Heart left ventricle (tissue), 16 donors: Measurements from ENCODE around the gene IRS4. TPM values are rescaled to one million over a fixed set of nuclear protein-coding genes. Genes with fewer than 3 reads are reported as not detected.

Experiments used
- ATAC-seq, 4 donors: fragments of 200-7000 bp; cut with Tn5 transposase; one replicate each; pipeline ENCODE4 v1.9.1; 2020 to 2022; ENCODE audit warnings: moderate library complexity in 4 of 4, mild to moderate bottlenecking in 3 of 4, moderate number of reproducible peaks in 1 of 4
- DNase-seq, 5 donors: peaks; one replicate each; pipeline ENCODE4 v3.0.0-alpha.2; 2020
- H3K27ac ChIP-seq, 12 donors: fragments of 200-600 bp; sonication (generic) in 4 of 12; one replicate each; pipeline versions ENCODE4 v1.5.0 to v1.8.0; 2016 to 2022; ENCODE audit warnings: mild to moderate bottlenecking in 2 of 12
- H3K27me3 ChIP-seq, 9 donors: fragments of 200-600 bp; sonication (generic) in 2 of 9; one replicate each; pipeline versions ENCODE4 v1.5.1 to v1.8.0; 2016 to 2022; ENCODE audit warnings: mild to moderate bottlenecking in 3 of 9
- H3K36me3 ChIP-seq, 9 donors: fragments of 200-600 bp; sonication (generic) in 2 of 9; one replicate each; pipeline versions ENCODE4 v1.5.0 to v1.8.0; 2018 to 2022; ENCODE audit warnings: mild to moderate bottlenecking in 2 of 9
- H3K4me1 ChIP-seq, 12 donors: fragments of 200-600 bp; sonication (generic) in 4 of 12; one replicate each; pipeline versions ENCODE4 v1.5.0 to v1.8.0; 2016 to 2022; ENCODE audit warnings: mild to moderate bottlenecking in 3 of 12
- H3K4me3 ChIP-seq, 12 donors: fragments of 200-600 bp; sonication (generic) in 4 of 12; one replicate each; pipeline versions ENCODE4 v1.5.0 to v1.8.0; 2017 to 2022; ENCODE audit warnings: mild to moderate bottlenecking in 9 of 12, moderate library complexity in 4 of 12
- H3K9me3 ChIP-seq, 12 donors: fragments of 200-600 bp; sonication (generic) in 4 of 12; one replicate each; pipeline versions ENCODE4 v1.5.0 to v1.8.0; 2016 to 2022; ENCODE audit warnings: mild to moderate bottlenecking in 1 of 12
- CTCF ChIP-seq, 12 donors: fragments of 200-600 bp; sonication (generic) in 4 of 12; IDR thresholded peaks; one replicate each; pipeline versions ENCODE4 v1.5.0 to v1.8.0; 2018 to 2022; ENCODE audit warnings: antibody characterized with exemption in 12 of 12, mild to moderate bottlenecking in 5 of 12
- POLR2A ChIP-seq, 2 donors: fragments of 450-650 bp; IDR thresholded peaks; one replicate each; pipeline ENCODE4 v1.6.1; 2017; ENCODE audit warnings: antibody characterized with exemption in 2 of 2, mild to moderate bottlenecking in 2 of 2, moderate library complexity in 2 of 2
- WGBS, 4 donors: extraction: QIAGEN DNeasy Blood & Tissue Kit in 2 of 4; methylation state at CpG; one replicate each; pipeline versions ENCODE4 v1.1.5 to v1.1.7; 2013 to 2018; 5-methylcytosine and 5-hydroxymethylcytosine counted together
- intact Hi-C, 10 donors: fragments of 100-400 bp; cut with DNase I; formaldehyde crosslinking; loops; one replicate each; pipeline versions ENCODE4 v1.11.1 to v1.14.2; 2022
- polyA plus RNA-seq, 2 donors: library from polyadenylated mRNA; stranded (reverse); fragments of 200-250 nt; gene quantifications; one replicate each; pipeline ENCODE4 v1.2.3, GENCODE V29; 2013
- total RNA-seq, 9 donors: library from RNA; depleted of rRNA in 2 of 9; stranded (reverse); fragments of >200 nt in 2 of 9; fragmentation: NEBNext Ultra II Directional in 3 of 9; extraction: Animal tissue kit (Norgen Biotek cat#: 25700) in 3 of 9; gene quantifications; one replicate each; pipeline versions ENCODE4 v1.1.0 to v1.2.4, GENCODE V29; 2016 to 2023
- donor health status: ischemic (EF 13 %, LVEDD 7.1; RV severe dilation, severe dysfunction).
- donor health status: healthy with polysubstance abuse.
- donor health status: DM: no; HTN: yes; CAD: no.
- donor health status: DM: no; HTN: no; CAD: no.
- donor health status: ischemic (EF 25% LVEDD 6.9; RV normal size, moderate dysfunction).
- donor health status: ischemic (EF 25% LVEDD 5.7; RV mildly dilated, moderate dysfunction).
- donor health status: healthy.
- donor health status: DM: yes; HTN: yes; CAD: no.
- donor health status: ischemic (EF 35%, LVEDD 5.7; RV mildly dilated, moderate dysfunction).
- donor health status: nonischemic (EF 11% LVEDD 7.7; RV severe dilation, severe dysfunction).
- donor health status: DM: yes; HTN: yes; CAD: no.
- donor health status: PGD.
- donor health status: ischemic (EF 29% LVEDD 5.4; RV normal size, mild dysfunction).
- donor health status: nonischemic (EF 23%, LVEDD 6.1; RV moderate dilation, normal function).

IRS4 gene
- total and polyA plus RNA-seq, 11 donors, result 0.11 TPM; not detected in 10

GRCh38 chrX:108699368-108699767, 37.0 kb downstream of the IRS4 start:
- intact Hi-C loops, result loop anchor here in 4 of 10 donors (5.0 to 10.0 kb wide), 3 partner anchors 685 to 778 kb away; no protein-coding TSS in a partner anchor
- ATAC-seq, result no peak
- no peak for DNase-seq
- peak in 6 of 12 donors; percentile 16 to 34 (median 30) for TF ChIP-seq CTCF (IDR thresholded peaks at IDR 0.05)
- TF ChIP-seq POLR2A (IDR thresholded peaks at IDR 0.05), result no peak
- Histone ChIP-seq H3K27ac (no peak overlapping the region), H3K9me3 (no peaks in the 10 kb centered on the region), H3K36me3 (peaks cover 0 to 9% (median 0%) of the 10 kb centered on the region in 9 donors), H3K27me3 (no peaks in the 10 kb centered on the region), H3K4me3 (no peak overlapping the region), H3K4me1 (no peaks in the 10 kb centered on the region)
- WGBS, 4 donors, result 14 to 41% (median 28%) methylated on average over 1 of the region's 1 CpG

- H3K4me3 ChIP-seq, result no peak overlapping the region
- no peaks in the 10 kb centered on the region for H3K27me3 ChIP-seq
- no peaks in the 10 kb centered on the region for H3K4me1 ChIP-seq
- no peak overlapping the region for H3K27ac ChIP-seq
- ATAC-seq (no peak), DNase-seq (no peak)
- no peak for TF ChIP-seq CTCF (IDR thresholded peaks at IDR 0.05)
- TF ChIP-seq POLR2A (IDR thresholded peaks at IDR 0.05), result no peak
- H3K9me3 ChIP-seq, result no peaks in the 10 kb centered on the region
- H3K36me3 ChIP-seq, result peaks cover 0 to 12% (median 0%) of the 10 kb centered on the region in 9 donors
- WGBS, 4 donors, result 75 to 93% (median 84%) methylated on average over 3 of the region's 3 CpGs
- intact Hi-C loops, result loop anchor here in 4 of 10 donors (5.0 to 10.0 kb wide), 3 partner anchors 688 to 781 kb away; no protein-coding TSS in a partner anchor
Measured at GRCh38 chrX:108696690-108697089, 39.7 kb downstream of the IRS4 start.
